Natural killer cell (primary cell): ENCODE measurements around the gene TFPI. TPM values are rescaled to one million over a fixed set of nuclear protein-coding genes. Genes with fewer than 3 reads are reported as not detected.

Experiments used
- ATAC-seq, 3 donors: fragments of 150-1000 bp in 2 of 3; fragments of 200-7000 bp in 1 of 3; cut with Tn5 transposase; 1 replicate in 1 of 3; 2 replicates in 2 of 3; pipeline ENCODE4 v1.10.0; 2021; ENCODE audit warnings: mild to moderate bottlenecking in 2 of 3, moderate library complexity in 2 of 3
- DNase-seq, 2 donors: peaks; one replicate each; pipeline versions ENCODE4 v3.0.0 to v3.0.0-alpha.2; 2013 to 2021; ENCODE audit warnings: mixed read lengths in 1 of 2
- H3K27ac ChIP-seq: one replicate; pipeline ENCODE4 v1.5.1; 2013; ENCODE audit warnings: mild to moderate bottlenecking, low read length
- H3K27me3 ChIP-seq: one replicate; pipeline ENCODE4 v1.6.1; 2013; ENCODE audit warnings: low read length; ENCODE audit not compliant: control insufficient read depth, insufficient read depth
- H3K36me3 ChIP-seq: one replicate; pipeline ENCODE4 v1.6.1; 2013; ENCODE audit warnings: low read length; ENCODE audit not compliant: control insufficient read depth, insufficient read depth
- H3K4me1 ChIP-seq: one replicate; pipeline ENCODE4 v1.6.1; 2013; ENCODE audit warnings: low read length; ENCODE audit not compliant: control insufficient read depth, insufficient read depth
- H3K4me3 ChIP-seq: one replicate; pipeline ENCODE4 v1.5.1; 2013; ENCODE audit warnings: low read length
- H3K9me3 ChIP-seq: one replicate; pipeline ENCODE4 v1.6.1; 2013; ENCODE audit warnings: low read length; ENCODE audit not compliant: control insufficient read depth, insufficient read depth
- H3K27ac Mint-ChIP-seq, 2 donors: one replicate each; pipeline ENCODE4 v1.8.0; 2022; ENCODE audit warnings: mild to moderate bottlenecking in 2 of 2, mixed read lengths in 2 of 2, moderate library complexity in 1 of 2
- H3K27me3 Mint-ChIP-seq, 2 donors: one replicate each; pipeline ENCODE4 v1.8.0; 2022; ENCODE audit warnings: low read depth in 2 of 2, mixed read lengths in 2 of 2
- H3K36me3 Mint-ChIP-seq: one replicate; pipeline ENCODE4 v1.8.0; 2022; ENCODE audit warnings: mixed read lengths
- H3K4me1 Mint-ChIP-seq, 2 donors: one replicate each; pipeline ENCODE4 v1.8.0; 2022; ENCODE audit warnings: mixed read lengths in 2 of 2
- H3K4me3 Mint-ChIP-seq: one replicate; pipeline ENCODE4 v1.8.0; 2022; ENCODE audit warnings: mild to moderate bottlenecking, moderate library complexity, mixed read lengths
- H3K9me3 Mint-ChIP-seq, 2 donors: one replicate each; pipeline ENCODE4 v1.8.0; 2022; ENCODE audit warnings: mixed read lengths in 2 of 2
- WGBS: methylation state at CpG from one replicate; pipeline ENCODE4 v1.1.7; 2013; ENCODE audit warnings: missing lambda C conversion rate; ENCODE audit not compliant: insufficient coverage; 5-methylcytosine and 5-hydroxymethylcytosine counted together
- intact Hi-C: fragments of 100-400 bp; cut with micrococcal nuclease; formaldehyde crosslinking; loops from one replicate; pipeline ENCODE4 v1.14.2; 2022
- total RNA-seq, 4 donors: library from RNA; stranded (reverse); fragments of 120-200 nt in 1 of 4; gene quantifications; one replicate each; pipeline versions ENCODE4 v1.2.3 to v1.2.4, GENCODE V29; 2013 to 2022
- TF ChIP-seq, protein P1 (sequence below): fragments of 200-600 bp; IDR thresholded peaks from one replicate; pipeline ENCODE4 v1.8.0; 2022; ENCODE audit warnings: antibody characterized with exemption

TFPI gene
- 1 to 10 TPM in 1 of 3 donors, under 1 TPM in 2; 0.10 to 1.2 (median 0.23) TPM for total RNA-seq
- 4.0 TPM for total RNA-seq (2013)

DNA sequence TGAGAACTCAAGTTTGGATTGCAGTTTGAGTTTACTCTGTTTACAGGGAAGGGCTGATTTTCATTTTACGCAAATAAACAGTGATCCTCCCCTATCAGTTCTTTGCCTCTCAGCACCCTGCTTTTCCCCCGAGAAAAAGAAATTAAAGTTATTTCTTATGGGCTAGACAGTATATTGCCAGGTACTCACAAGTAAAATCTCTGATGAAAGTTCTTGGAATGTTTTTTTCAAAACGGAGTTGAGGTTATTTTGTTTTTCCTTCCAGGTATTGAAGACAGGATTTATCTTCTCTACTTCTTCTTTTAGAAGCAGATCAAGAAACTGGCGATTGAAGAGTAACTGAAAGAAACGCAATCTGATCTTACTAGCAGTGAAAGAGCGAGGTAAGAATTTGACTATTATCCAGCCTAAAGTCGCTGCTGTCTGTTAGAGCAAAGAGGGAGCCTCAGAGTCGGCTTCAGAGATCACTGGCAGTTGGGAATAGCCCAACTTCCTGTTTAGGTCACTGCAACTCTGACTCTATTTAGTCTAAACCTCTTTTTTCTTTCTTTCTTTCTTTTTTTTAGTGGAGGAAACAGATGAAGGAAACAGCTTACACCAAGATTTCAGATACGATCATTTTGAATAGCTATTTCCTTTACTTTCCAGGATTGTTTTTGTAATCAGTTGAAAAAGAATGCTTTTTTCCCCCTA lies at the start of gene TFPI:
TSS of gene TFPI (minus strand) at position 425 of the 693 bp plus-strand sequence. CDS start 50,667 bp downstream, outside the sequence.
- peaks cover 0 to 6% of the 10 kb centered on the region in 2 donors for H3K4me1 Mint-ChIP-seq
- no peak within 1 kb of the TSS for H3K27ac ChIP-seq
- peak within 1 kb of the TSS; percentile 49 for H3K4me3 Mint-ChIP-seq
- H3K4me3 ChIP-seq, result no peak within 1 kb of the TSS
- ATAC-seq (no peak), DNase-seq (no peak)
- H3K27me3 ChIP-seq, result no peaks in the 10 kb centered on the region
- H3K9me3 ChIP-seq, result no peaks in the 10 kb centered on the region
- H3K27ac Mint-ChIP-seq, result no peak within 1 kb of the TSS
- no peaks in the 10 kb centered on the region for H3K27me3 Mint-ChIP-seq
- WGBS, result 5% methylated on average over 8 of the region's 9 CpGs
- H3K36me3 ChIP-seq, result no peaks in the 10 kb centered on the region
- intact Hi-C loops, result no loop called here
- no peaks in the 10 kb centered on the region for H3K36me3 Mint-ChIP-seq
- no peaks in the 10 kb centered on the region for H3K9me3 Mint-ChIP-seq
- H3K4me1 ChIP-seq, result no peaks in the 10 kb centered on the region
- TF ChIP-seq, protein P1, sequence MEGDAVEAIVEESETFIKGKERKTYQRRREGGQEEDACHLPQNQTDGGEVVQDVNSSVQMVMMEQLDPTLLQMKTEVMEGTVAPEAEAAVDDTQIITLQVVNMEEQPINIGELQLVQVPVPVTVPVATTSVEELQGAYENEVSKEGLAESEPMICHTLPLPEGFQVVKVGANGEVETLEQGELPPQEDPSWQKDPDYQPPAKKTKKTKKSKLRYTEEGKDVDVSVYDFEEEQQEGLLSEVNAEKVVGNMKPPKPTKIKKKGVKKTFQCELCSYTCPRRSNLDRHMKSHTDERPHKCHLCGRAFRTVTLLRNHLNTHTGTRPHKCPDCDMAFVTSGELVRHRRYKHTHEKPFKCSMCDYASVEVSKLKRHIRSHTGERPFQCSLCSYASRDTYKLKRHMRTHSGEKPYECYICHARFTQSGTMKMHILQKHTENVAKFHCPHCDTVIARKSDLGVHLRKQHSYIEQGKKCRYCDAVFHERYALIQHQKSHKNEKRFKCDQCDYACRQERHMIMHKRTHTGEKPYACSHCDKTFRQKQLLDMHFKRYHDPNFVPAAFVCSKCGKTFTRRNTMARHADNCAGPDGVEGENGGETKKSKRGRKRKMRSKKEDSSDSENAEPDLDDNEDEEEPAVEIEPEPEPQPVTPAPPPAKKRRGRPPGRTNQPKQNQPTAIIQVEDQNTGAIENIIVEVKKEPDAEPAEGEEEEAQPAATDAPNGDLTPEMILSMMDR, result no peak

DNA sequence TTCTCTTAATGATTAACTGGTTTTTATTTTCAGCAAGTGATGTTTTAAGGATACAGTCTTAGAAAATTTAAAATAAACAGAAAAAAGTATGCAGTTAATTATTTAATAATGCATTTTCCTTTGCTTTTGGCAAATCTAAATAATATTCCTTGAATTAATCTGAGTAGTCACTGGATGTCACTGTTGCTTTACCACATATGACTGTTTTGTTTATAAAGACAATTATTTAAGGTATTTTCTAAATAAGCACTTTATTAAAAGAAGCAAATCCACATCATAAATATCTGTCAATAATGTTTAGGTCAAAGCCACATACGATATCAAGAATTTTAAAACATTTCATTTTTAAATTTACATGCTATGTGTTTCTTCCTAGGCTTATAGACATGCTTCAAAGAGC lies 40.6 kb upstream of the TFPI start:
- Histone ChIP-seq H3K4me3 (no peak overlapping the region), H3K36me3 (no peaks in the 10 kb centered on the region), H3K27ac (no peak overlapping the region), H3K27me3 (no peaks in the 10 kb centered on the region), H3K9me3 (peaks cover 7% of the 10 kb centered on the region), H3K4me1 (no peaks in the 10 kb centered on the region)
- intact Hi-C loops, result no loop called here
- H3K27me3 Mint-ChIP-seq, result no peaks in the 10 kb centered on the region
- H3K36me3 Mint-ChIP-seq, result no peaks in the 10 kb centered on the region
- no CpG with 5 or more reads among the region's 1 CpG for WGBS
- no peak overlapping the region for H3K4me3 Mint-ChIP-seq
- no peaks in the 10 kb centered on the region for H3K4me1 Mint-ChIP-seq
- DNase-seq, result no peak
- H3K27ac Mint-ChIP-seq, result no peak overlapping the region
- ATAC-seq, result no peak
- TF ChIP-seq, protein P1, result no peak
- peaks cover 2 to 6% of the 10 kb centered on the region in 2 donors for H3K9me3 Mint-ChIP-seq

DNA sequence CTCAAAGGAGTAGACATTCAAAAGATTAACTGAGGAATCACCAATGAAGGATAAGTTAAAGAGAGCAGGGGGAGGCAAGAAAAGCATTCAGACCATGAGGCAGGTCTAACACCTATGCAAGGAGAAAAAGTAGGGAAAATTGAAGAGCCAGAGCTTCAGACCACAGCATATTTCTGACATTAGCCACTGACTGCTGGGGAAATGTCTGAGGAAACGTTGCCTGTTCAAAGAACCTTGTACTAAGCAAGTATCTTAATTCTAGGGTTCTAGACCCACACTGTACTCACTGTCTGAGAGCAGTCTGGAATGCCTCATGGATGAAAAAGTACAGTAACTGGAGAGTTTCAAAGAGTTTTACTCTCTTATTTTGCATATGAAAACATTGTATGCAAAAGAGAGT lies 39.5 kb upstream of the TFPI start:
- ATAC-seq (no peak), DNase-seq (no peak)
- no peaks in the 10 kb centered on the region for H3K4me1 Mint-ChIP-seq
- peaks cover 4 to 6% of the 10 kb centered on the region in 2 donors for H3K9me3 Mint-ChIP-seq
- H3K4me3 Mint-ChIP-seq, result no peak overlapping the region
- TF ChIP-seq, protein P1, result no peak
- Histone ChIP-seq H3K36me3 (no peaks in the 10 kb centered on the region), H3K9me3 (peaks cover 7% of the 10 kb centered on the region), H3K27me3 (no peaks in the 10 kb centered on the region), H3K27ac (no peak overlapping the region), H3K4me1 (no peaks in the 10 kb centered on the region), H3K4me3 (no peak overlapping the region)
- no peaks in the 10 kb centered on the region for H3K27me3 Mint-ChIP-seq
- intact Hi-C loops, result no loop called here
- no peaks in the 10 kb centered on the region for H3K36me3 Mint-ChIP-seq
- H3K27ac Mint-ChIP-seq, result no peak overlapping the region
- WGBS, result 50% methylated on average over 1 of the region's 1 CpG

DNA sequence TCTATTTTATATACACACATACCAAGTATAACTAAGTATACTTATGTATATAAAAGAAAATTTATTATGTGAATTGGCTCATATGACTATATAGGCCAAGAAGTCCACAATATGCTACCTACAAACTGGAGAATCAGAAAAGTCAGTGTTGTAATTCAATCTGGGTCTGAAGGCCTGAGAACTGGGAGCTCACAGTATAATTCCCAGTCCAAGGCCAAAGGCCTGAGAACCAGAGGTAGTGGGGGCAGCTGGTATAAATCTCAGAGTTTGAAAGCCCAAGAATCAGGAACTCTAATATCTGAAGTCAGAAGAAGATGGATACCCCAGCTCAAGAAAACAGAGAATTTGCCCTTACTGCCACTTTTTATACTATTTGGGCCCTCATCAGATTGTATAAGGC lies 38.9 kb upstream of the TFPI start:
- TF ChIP-seq, protein P1, result no peak
- ATAC-seq (no peak), DNase-seq (no peak)
- Mint-ChIP-seq H3K27me3 (no peaks in the 10 kb centered on the region), H3K4me1 (no peaks in the 10 kb centered on the region), H3K36me3 (peaks cover under 1% of the 10 kb centered on the region), H3K27ac (no peak overlapping the region), H3K4me3 (no peak overlapping the region), H3K9me3 (peaks cover 5 to 6% of the 10 kb centered on the region in 2 donors)
- peaks cover 7% of the 10 kb centered on the region for H3K9me3 ChIP-seq
- H3K27ac ChIP-seq, result no peak overlapping the region
- no peak overlapping the region for H3K4me3 ChIP-seq
- H3K4me1 ChIP-seq, result no peaks in the 10 kb centered on the region
- H3K36me3 ChIP-seq, result no peaks in the 10 kb centered on the region
- H3K27me3 ChIP-seq, result no peaks in the 10 kb centered on the region
- intact Hi-C loops, result no loop called here
